ENCODE measurements around the gene ZEB2.

The ZEB2 gene

DNA sequence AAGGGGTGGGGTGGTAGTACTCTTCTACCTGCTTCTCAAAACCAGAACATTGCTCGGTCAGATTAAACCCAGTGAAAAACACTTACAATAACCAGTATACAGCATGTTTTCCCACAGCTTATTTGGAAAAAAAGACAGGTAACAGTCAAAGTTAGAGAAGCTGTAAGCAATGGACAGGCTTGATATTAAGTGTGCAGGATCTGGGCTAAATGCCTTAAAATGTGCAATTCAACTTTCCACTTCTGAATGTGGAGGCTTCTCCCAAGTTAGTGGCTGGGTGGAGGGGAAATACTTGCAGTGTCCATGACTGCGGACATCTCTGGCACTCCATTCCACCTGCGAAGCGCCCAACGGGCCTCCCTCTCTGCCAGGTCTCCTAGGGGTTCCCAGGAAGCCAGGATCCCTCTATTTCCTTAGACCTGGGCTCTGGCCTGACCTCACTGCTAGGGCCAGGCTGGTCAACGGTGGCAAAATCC is 5.3 kb downstream of the ZEB2 start:
- no peak overlapping the region for H3K27ac ChIP-seq (ENCODE audit: insufficient read depth, low read depth, low read length, poor library complexity, severe bottlenecking)
- 13 to 28% methylated on average over 5 to 6 of the region's 6 CpGs for WGBS, 2 experiments
- H3K27me3 ChIP-seq (ENCODE audit: control insufficient read depth, insufficient read depth, low read length, poor library complexity, severe bottlenecking) = no peaks in the 10 kb centered on the region
- peak overlapping the region; percentile 67 for H3K4me3 ChIP-seq (ENCODE audit: insufficient read depth, low read depth, low read length)
- H3K36me3 ChIP-seq (ENCODE audit: control insufficient read depth, insufficient read depth, low read length) = no peaks in the 10 kb centered on the region
- H3K9me3 ChIP-seq (ENCODE audit: control insufficient read depth, low read length) = no peaks in the 10 kb centered on the region
- H3K4me1 ChIP-seq (ENCODE audit: control insufficient read depth, insufficient read depth, low read length) = peaks cover 33% of the 10 kb centered on the region

DNA sequence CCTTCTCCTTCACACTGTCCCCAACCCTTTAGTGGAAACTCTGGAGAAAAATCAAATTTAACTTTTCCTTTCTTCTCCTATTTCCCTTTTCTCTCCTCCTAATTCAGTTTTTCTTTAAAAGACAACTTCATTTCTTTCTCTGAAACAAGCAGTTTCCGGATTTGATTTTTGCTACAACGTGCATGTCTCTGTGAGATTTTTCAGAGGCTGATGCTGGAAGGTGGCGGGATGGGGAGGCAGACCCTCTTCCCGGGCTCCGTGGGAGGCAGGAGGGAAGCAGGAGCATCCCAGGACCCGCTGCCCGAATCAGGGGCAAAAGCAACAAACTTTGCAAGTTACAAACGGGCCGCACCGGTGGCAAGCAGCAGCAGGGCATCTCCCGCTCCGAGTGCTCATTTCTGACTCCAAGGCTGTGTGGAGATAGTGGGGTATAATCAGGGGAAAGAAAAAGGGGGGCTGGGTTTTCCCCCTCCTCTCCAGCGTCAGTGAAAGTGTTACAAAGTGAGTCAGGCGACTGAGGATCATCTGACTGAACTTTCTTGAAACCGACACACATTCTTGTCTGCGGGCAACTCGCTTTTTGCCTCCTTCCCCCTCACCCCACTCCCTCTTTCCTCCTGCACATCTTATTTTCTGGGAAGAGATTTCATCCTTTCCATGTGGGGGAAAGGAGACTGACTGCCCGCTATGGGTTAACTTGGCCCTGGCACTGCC is 6.4 kb downstream of the ZEB2 start:
- no peaks in the 10 kb centered on the region for H3K27me3 ChIP-seq (ENCODE audit: control insufficient read depth, insufficient read depth, low read length, poor library complexity, severe bottlenecking)
- peak overlapping the region; percentile 31 for H3K27ac ChIP-seq (ENCODE audit: insufficient read depth, low read depth, low read length, poor library complexity, severe bottlenecking)
- WGBS, 2 experiments = 6 to 8% methylated on average over 18 of the region's 18 CpGs
- no peaks in the 10 kb centered on the region for H3K36me3 ChIP-seq (ENCODE audit: control insufficient read depth, insufficient read depth, low read length)
- no peaks in the 10 kb centered on the region for H3K9me3 ChIP-seq (ENCODE audit: control insufficient read depth, low read length)
- H3K4me1 ChIP-seq (ENCODE audit: control insufficient read depth, insufficient read depth, low read length) = peaks cover 44% of the 10 kb centered on the region
- peak overlapping the region; percentile 67 for H3K4me3 ChIP-seq (ENCODE audit: insufficient read depth, low read depth, low read length)

DNA sequence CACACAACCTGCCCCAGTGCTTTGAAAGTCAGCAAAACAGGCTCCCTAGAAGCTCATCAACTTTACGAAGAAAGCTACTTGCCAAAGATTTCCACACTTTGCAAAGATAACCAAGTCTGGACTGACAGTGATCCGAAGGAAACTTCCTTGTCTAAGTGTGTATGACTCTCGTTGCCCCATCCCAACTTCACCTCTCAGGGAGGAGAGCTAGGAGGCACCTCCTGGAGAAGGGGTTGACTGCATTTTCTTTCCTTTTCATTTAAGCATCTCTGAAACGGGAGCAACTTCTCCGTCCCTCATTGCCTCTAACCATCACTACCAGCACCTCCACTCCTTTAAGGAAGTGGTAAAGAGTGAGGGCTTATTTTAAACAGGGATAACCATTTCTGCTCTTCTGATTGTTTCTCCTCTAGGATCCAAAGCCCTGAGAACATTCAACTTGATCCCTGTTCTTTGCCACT is 7.0 kb downstream of the ZEB2 start:
- Histone ChIP-seq H3K9me3 (ENCODE audit: control insufficient read depth, low read length) (no peaks in the 10 kb centered on the region), H3K36me3 (ENCODE audit: control insufficient read depth, insufficient read depth, low read length) (no peaks in the 10 kb centered on the region), H3K4me1 (ENCODE audit: control insufficient read depth, insufficient read depth, low read length) (peaks cover 47% of the 10 kb centered on the region), H3K27me3 (ENCODE audit: control insufficient read depth, insufficient read depth, low read length, poor library complexity, severe bottlenecking) (no peaks in the 10 kb centered on the region), H3K4me3 (ENCODE audit: insufficient read depth, low read depth, low read length) (peak overlapping the region; percentile 67), H3K27ac (ENCODE audit: insufficient read depth, low read depth, low read length, poor library complexity, severe bottlenecking) (peak overlapping the region; percentile 31)
- WGBS, 2 experiments = 25 to 36% methylated on average over 5 of the region's 5 CpGs

DNA sequence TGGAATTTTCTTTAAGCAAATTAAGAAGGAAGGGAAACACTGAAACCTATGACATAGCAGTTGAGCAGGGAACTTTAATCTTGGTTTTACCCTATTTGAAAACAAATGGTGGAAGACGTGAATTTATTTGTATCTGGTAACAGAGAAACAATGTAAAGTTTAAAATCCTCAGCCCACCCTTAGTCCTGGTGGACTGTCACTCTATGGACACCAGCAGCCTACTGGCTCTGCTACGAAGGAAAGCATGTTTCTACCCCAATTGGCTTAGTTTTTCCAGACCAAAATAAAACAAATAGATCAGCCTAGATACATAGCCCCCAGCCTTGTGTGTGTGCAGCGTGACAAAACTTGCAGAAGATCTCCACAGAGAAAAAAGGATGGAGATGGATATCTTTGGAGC is 7.4 kb downstream of the ZEB2 start:
- Histone ChIP-seq H3K27me3 (ENCODE audit: control insufficient read depth, insufficient read depth, low read length, poor library complexity, severe bottlenecking) (no peaks in the 10 kb centered on the region), H3K4me1 (ENCODE audit: control insufficient read depth, insufficient read depth, low read length) (peaks cover 52% of the 10 kb centered on the region), H3K9me3 (ENCODE audit: control insufficient read depth, low read length) (no peaks in the 10 kb centered on the region), H3K36me3 (ENCODE audit: control insufficient read depth, insufficient read depth, low read length) (no peaks in the 10 kb centered on the region), H3K4me3 (ENCODE audit: insufficient read depth, low read depth, low read length) (peak overlapping the region; percentile 67), H3K27ac (ENCODE audit: insufficient read depth, low read depth, low read length, poor library complexity, severe bottlenecking) (peak overlapping the region; percentile 72)
- WGBS, 2 experiments = 39 to 42% methylated on average over 3 of the region's 3 CpGs

DNA sequence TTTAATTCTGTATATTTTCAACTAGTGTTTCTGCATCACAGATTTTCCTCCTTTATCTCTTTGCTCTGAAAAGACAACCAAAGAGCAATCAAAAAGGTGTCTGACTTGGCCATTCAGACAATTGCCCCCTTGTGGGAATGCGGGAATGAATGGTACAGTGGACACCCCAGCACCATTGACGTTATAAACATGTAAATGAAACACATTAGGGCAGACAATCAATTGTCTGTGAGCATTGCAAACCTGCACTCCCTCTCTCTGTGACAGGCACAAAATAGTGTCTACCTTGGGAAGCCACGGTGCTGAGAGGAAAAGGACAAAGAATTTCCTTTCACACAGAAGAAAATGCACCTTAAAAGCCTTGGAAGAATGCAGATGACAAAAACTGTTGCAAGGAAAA is 8.0 kb downstream of the ZEB2 start:
- H3K4me1 ChIP-seq (ENCODE audit: control insufficient read depth, insufficient read depth, low read length) = peaks cover 55% of the 10 kb centered on the region
- H3K36me3 ChIP-seq (ENCODE audit: control insufficient read depth, insufficient read depth, low read length) = no peaks in the 10 kb centered on the region
- H3K27ac ChIP-seq (ENCODE audit: insufficient read depth, low read depth, low read length, poor library complexity, severe bottlenecking) = peak overlapping the region; percentile 72
- no peaks in the 10 kb centered on the region for H3K9me3 ChIP-seq (ENCODE audit: control insufficient read depth, low read length)
- no peaks in the 10 kb centered on the region for H3K27me3 ChIP-seq (ENCODE audit: control insufficient read depth, insufficient read depth, low read length, poor library complexity, severe bottlenecking)
- 0 to 1% methylated on average over 3 of the region's 3 CpGs for WGBS, 2 experiments
- peak overlapping the region; percentile 67 for H3K4me3 ChIP-seq (ENCODE audit: insufficient read depth, low read depth, low read length)

DNA sequence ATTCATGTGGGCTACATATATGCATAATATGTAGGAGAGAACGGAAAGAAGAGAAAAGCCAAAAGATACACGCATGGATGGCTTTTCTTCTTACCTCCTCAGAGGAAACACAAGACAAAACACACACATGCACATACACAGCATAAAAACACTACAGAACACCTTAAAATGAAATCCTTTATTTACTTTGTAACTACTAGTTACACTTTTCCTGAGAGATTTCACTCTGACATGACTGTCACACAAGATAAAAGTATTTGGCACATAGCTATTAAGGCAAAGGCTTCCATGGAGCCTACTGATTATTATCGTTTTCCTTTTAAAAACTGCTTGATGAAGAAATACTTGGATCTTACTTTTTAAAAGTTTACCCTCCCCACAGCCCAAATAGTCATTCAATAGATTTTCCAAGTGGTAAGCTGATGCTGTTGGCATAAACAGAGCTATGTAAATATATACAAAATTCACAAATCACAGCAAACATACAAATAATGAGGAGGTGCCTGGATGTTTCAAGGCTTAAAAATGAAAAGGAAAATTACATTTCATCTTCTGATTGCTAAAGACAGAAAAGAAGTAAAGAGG is 8.6 kb downstream of the ZEB2 start:
- Histone ChIP-seq H3K9me3 (ENCODE audit: control insufficient read depth, low read length) (no peaks in the 10 kb centered on the region), H3K4me1 (ENCODE audit: control insufficient read depth, insufficient read depth, low read length) (peaks cover 57% of the 10 kb centered on the region), H3K4me3 (ENCODE audit: insufficient read depth, low read depth, low read length) (peak overlapping the region; percentile 11), H3K27ac (ENCODE audit: insufficient read depth, low read depth, low read length, poor library complexity, severe bottlenecking) (peak overlapping the region; percentile 90), H3K36me3 (ENCODE audit: control insufficient read depth, insufficient read depth, low read length) (no peaks in the 10 kb centered on the region), H3K27me3 (ENCODE audit: control insufficient read depth, insufficient read depth, low read length, poor library complexity, severe bottlenecking) (no peaks in the 10 kb centered on the region)
- 11 to 36% methylated on average over 2 to 3 of the region's 3 CpGs for WGBS, 2 experiments

DNA sequence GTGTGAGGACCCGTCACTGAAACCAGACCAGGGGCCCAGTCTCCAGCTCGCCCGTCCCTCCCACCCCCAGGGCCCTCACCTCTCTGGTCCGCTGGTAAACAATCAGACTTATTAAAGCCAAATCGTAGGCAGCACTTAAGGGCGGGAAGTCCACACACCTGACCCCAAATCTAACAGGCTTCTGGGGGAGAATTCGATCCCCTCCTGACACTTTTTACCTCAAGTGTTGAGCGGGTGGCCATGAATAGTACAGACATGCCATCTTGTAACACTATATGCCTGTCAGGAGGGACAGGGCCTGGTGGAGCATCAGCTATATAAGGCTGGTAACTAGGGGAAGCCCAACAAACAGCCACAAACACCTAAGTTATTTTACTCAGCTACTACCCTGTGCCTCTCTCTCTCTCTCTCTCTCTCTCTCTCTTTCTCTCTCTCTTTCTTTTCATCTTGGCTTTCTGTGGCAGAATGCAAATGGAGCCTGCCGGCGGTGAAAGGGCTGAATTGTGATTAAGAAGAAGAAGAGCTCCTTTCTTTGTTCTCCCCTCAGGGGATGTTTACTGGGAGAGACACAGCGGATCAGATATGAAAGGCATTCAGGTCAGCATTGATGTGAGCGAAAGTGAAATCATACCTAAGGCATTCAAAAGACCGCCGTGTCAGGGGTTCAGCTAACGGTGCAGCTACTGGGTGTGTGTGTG is 9.5 kb downstream of the ZEB2 start:
- no peak overlapping the region for H3K4me3 ChIP-seq (ENCODE audit: insufficient read depth, low read depth, low read length)
- peaks cover 66% of the 10 kb centered on the region for H3K4me1 ChIP-seq (ENCODE audit: control insufficient read depth, insufficient read depth, low read length)
- WGBS, 2 experiments = 2 to 3% methylated on average over 14 to 15 of the region's 15 CpGs
- H3K36me3 ChIP-seq (ENCODE audit: control insufficient read depth, insufficient read depth, low read length) = no peaks in the 10 kb centered on the region
- H3K9me3 ChIP-seq (ENCODE audit: control insufficient read depth, low read length) = no peaks in the 10 kb centered on the region
- no peaks in the 10 kb centered on the region for H3K27me3 ChIP-seq (ENCODE audit: control insufficient read depth, insufficient read depth, low read length, poor library complexity, severe bottlenecking)
- peak overlapping the region; percentile 90 for H3K27ac ChIP-seq (ENCODE audit: insufficient read depth, low read depth, low read length, poor library complexity, severe bottlenecking)

DNA sequence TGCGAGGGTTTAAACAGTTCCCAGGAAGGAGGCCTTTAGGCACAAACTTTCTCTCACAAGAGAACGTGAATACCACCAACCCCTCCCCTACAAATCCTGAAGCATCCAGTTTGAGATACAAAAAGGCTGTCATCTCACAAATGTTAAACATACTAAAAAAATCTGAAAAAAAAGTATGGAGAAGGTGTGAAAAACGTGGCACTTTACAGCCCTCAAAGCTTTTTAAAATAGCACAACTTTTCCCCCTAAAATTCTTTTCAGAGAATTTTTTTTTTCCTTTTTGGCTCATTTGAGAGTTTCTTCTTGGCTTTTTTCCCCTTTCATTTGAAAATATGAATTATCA is 10.1 kb downstream of the ZEB2 start:
- H3K9me3 ChIP-seq (ENCODE audit: control insufficient read depth, low read length) = no peaks in the 10 kb centered on the region
- 8 to 12% methylated on average over 2 to 3 of the region's 3 CpGs for WGBS, 2 experiments
- no peak overlapping the region for H3K4me3 ChIP-seq (ENCODE audit: insufficient read depth, low read depth, low read length)
- H3K27ac ChIP-seq (ENCODE audit: insufficient read depth, low read depth, low read length, poor library complexity, severe bottlenecking) = peak overlapping the region; percentile 90
- no peaks in the 10 kb centered on the region for H3K36me3 ChIP-seq (ENCODE audit: control insufficient read depth, insufficient read depth, low read length)
- H3K4me1 ChIP-seq (ENCODE audit: control insufficient read depth, insufficient read depth, low read length) = peaks cover 72% of the 10 kb centered on the region
- no peaks in the 10 kb centered on the region for H3K27me3 ChIP-seq (ENCODE audit: control insufficient read depth, insufficient read depth, low read length, poor library complexity, severe bottlenecking)

DNA sequence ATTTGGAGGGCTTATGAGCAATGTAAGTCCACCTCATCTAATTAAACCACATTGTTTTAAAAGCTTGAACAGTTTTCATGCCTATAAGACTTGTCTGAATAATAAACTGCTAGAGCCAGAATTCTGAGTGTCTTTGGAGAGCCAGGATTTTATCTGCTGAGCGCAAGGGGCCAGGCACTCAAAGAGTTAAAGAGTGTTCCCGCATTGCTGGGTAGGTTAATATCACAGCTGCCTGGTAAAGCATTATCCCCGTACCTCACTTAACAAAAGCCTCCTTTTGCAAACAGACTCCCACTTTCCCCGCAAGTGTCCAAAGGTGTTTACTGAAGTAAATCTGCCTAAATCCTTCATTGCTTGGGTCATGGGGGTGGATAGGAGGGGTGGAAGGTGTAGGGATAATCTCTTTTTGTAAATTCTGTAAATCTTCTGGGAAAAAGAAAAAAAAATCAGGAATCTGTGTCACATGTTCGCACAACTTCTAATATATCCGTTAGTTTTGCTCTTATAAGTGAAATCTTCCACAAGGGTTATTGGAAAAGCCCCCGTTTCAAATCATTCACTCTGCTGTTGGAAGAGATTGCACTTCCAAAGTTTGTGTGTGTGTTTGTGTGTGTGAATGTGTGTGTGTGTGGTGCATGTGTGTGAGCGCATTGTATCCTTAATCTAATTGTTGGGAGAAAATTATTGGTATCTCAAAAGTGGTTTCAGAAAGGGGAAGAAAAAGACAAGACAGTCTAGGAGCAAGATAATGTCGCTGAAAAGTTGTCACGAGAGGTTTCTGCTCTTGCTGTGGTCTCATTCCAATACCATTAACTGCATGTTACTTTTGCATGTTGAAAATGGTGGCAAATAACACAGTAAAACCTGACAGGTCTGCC is 10.7 kb downstream of the ZEB2 start:
- no peaks in the 10 kb centered on the region for H3K9me3 ChIP-seq (ENCODE audit: control insufficient read depth, low read length)
- no peaks in the 10 kb centered on the region for H3K27me3 ChIP-seq (ENCODE audit: control insufficient read depth, insufficient read depth, low read length, poor library complexity, severe bottlenecking)
- H3K36me3 ChIP-seq (ENCODE audit: control insufficient read depth, insufficient read depth, low read length) = no peaks in the 10 kb centered on the region
- H3K4me1 ChIP-seq (ENCODE audit: control insufficient read depth, insufficient read depth, low read length) = peaks cover 78% of the 10 kb centered on the region
- 37% methylated on average over 10 of the region's 10 CpGs for WGBS, 2 experiments
- peak overlapping the region; percentile 90 for H3K27ac ChIP-seq (ENCODE audit: insufficient read depth, low read depth, low read length, poor library complexity, severe bottlenecking)
- peak overlapping the region; percentile 3 for H3K4me3 ChIP-seq (ENCODE audit: insufficient read depth, low read depth, low read length)
